NCI-H526 (cell line): Measurements from ENCODE around the gene NEDD1.
A peak's percentile ranks its signal among the peaks of the same experiment; 100 is the strongest.

Source experiments
- DNase-seq, 2 experiments: peaks; one replicate each; lab custom pipeline; 2025; lab: John Stamatoyannopoulos, UW

Gene NEDD1, protein sequence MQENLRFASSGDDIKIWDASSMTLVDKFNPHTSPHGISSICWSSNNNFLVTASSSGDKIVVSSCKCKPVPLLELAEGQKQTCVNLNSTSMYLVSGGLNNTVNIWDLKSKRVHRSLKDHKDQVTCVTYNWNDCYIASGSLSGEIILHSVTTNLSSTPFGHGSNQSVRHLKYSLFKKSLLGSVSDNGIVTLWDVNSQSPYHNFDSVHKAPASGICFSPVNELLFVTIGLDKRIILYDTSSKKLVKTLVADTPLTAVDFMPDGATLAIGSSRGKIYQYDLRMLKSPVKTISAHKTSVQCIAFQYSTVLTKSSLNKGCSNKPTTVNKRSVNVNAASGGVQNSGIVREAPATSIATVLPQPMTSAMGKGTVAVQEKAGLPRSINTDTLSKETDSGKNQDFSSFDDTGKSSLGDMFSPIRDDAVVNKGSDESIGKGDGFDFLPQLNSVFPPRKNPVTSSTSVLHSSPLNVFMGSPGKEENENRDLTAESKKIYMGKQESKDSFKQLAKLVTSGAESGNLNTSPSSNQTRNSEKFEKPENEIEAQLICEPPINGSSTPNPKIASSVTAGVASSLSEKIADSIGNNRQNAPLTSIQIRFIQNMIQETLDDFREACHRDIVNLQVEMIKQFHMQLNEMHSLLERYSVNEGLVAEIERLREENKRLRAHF

DNA sequence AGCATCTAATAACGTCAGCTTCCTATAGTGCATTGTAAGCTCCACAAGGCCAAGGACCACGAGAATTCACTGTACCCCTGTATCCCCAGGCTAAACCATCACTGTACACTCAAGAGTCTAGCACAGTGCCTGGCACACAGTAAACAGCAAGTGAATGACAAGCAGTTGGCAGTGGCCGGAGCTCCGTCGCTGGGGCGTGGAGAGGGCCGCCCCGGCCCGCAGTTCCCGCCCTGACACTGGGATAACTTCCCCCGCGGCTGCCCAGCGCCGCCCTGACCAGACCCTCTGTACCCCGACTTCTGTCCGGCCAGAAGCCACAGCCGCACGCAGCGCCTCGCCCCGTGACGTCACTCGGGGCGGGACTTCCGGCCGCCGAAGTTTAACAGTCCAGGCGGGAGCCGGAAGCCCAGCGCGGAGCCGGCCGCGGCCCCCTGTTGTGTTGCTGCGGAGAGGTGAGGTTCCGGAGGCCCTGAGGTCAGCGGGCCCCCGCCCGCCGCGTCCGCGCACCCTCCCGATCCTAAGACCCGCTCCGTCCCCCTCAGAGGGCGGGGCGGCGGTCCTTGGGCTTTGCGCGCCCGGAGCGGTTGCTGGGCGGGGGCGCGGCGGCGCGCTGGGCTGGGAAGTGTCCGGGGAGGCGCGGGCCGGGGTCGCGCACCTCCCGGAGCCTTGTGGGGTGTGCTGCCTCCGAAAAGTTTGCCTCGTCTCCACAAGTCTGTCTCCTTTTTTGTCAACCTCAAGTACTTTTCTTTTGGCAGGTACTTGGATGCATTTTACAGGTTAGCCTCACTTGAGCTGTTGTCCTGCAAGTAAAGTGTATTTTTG, at the start of gene NEDD1:
Gene NEDD1, plus strand, starts transcription at position 409 of the 822 bp plus-strand sequence. CDS start 2,503 bp downstream, outside the sequence.
- DNase-seq: peak; percentile 53 to 85

DNA sequence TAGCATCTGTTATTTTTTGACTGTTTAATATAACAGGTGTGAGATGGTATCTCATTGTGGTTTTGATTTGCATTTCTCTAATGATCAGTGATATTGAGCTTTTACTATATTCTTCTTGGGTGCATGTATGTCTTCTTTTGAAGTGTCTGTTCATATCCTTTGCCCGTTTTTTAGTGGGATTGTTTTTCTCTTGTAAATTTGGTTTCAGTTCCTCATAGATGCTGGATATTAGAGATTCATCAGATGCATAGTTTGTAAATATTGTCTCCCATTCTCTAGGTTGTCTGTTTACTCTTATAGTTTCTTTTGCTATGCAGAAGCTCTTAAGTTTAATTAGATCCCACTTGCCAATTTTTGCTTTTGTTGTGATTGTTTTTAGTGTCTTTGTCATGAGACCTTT, 48.9 kb upstream of the NEDD1 start:
- no peak for DNase-seq

DNA sequence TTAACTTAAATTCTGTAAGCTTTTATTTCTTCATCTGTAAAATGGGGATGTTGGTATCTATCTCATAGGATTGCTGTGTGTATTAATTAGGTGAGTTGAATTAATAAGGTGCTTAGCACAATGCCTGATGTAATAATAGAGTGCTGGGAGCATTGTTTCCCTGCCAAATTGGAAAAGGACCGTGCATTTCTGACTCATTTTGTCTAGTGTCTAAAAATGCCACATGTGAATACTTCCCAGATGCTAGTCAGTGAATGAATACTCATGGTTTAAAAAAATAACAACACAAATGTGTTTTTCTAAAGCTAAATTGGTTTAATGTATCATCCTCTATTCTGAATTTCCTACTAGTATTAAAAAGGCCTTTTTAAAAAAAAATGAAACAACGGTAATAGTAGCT, 45.4 kb upstream of the NEDD1 start:
- DNase-seq: no peak

DNA sequence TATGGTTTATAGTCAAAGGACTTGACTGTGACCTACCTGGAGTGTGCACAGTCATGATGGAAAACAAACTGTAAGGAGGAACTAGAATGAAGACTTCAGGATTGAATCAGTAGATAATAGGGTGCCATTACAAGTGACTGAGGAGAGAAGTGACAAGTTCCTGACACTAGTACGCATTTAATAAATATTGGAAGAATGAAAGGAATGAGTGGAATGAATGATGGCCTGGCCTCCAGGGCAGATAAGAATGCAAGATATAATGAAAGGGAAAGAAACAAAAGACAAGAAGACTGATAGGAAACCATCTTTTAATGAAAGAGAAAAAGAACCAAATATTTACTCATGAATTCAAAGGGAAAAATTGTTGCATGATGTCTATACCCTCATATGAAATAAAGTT, 44.7 kb upstream of the NEDD1 start:
- no peak for DNase-seq

DNA sequence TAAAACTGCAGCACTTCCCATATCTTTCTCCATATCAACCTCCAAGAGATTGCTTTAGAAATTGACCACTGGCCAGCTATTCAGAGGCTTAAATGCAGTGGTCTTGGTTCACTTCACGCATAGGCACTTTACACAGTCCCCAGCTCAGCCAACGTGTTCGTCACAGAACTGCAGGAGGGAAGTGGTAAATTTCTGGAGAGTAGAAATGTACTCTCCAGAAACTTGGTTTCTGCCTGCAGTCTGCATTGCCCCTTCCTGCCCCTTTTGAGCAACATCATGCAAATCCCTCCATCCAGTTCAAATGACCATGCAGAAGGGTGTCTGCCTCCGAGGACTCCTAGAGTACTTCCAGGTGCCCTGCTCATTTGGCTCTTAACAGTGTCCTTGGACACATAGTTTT, 42.7 kb upstream of the NEDD1 start:
- no peak for DNase-seq

DNA sequence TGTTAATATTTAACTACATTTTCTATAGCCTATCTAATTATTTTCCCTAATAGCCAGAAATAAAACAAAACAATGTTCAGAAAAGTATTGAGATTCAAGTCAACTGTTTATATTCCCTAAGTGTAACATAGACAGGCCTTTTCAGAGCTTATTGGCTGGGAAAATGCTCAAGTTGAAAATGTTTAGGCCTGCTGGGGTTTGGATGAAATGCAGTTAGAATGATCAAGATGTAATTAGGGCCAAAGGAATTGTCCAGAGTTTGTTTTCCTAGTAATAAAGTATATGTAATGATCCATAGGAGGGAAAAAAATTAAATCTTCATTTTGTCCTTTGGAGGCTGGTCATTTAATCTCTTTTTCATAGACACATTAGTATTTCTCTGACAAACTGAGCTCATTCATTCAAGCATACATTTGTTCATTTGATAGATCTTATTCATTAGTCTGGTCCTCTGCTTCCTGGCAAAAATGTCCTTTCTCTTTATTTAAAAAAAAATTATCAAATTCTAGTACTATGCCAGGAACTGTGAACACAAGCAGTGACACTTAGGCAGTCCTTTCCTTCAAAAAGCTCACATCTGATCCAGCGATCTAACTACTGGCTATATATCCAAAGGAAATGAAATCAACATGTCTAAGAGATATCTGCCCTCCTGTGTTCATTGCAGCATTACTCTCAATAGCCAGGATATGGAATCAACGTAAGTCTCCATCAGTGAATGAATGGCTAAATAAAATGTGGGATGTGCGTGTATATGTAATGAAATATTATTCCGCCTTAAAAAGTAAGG, 40.1 kb upstream of the NEDD1 start:
- no peak for DNase-seq

DNA sequence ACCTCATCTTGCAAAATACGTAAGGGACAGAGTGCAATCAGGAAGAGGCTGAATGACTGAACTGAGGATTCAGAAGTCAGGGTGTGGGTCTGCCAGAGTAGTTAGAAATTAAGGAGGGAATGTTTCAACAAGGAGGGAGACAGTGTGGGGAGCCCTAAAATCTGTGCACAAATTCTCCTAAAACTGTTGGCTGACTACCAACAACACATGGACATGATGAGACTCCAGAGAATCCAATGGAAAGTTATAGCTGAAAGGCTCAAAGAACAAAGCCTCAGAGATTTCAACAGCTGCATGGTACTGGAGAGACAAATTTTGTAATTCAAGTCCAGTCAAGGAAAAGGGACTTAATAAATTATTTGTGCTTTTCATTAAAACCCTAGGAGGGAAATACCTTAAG, 36.1 kb upstream of the NEDD1 start:
- no peak for DNase-seq

DNA sequence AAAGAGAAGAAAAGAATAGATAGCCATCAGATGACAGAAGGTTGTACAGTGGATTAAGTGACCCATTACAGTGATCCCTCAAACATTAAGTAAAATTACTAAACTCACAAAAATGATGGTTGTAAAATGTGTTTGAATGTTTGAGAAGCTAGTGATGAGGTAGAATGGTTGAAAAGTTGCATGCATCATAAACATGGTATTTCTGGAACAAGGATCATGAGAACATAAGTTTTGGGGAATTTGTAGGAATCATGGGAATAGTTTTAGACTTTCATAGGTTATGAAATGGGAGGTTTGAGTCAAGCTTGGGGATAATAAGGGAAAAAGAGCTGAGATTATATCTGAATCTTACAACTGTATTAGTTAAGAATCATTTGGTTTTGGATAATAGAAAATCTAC, 34.1 kb upstream of the NEDD1 start:
- DNase-seq: no peak

DNA sequence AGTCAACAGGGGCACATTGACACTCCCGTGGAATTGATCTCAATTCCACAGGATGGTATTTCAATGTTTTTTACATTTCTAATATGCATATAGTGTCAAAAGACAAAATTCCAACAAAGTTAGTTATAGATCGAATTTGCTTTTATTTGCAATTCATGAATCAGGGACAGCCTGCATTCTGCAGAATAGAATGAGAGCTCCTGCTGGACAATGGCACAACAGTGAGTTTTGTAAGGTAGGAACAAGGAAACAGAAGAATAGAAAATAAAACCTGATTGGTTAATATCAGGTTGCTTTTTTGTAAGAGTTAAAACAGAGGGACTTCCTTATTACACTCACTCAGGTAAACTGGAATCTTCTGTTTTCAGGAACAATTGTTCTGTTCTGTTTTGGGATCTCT, 32.8 kb upstream of the NEDD1 start:
- DNase-seq: no peak

DNA sequence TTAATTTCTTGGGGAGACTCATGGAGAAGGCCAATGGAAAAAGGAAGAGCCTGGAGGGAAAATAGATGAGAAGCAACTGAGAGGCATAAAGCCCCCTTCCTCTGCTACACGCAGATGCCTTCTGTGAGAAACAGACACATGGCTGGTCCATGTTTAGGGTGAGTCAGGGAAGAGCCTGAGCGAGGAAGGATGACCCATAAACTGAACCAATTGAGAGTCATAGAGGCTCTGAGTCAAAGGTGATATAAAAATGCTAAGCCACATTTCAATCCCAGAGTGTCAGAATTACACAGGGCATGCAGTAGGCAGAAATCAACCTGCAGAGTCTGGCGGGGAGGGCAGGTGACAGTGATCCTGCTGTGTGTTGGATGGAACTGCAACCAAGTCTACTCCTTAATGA, 30.1 kb upstream of the NEDD1 start:
- DNase-seq: no peak

DNA sequence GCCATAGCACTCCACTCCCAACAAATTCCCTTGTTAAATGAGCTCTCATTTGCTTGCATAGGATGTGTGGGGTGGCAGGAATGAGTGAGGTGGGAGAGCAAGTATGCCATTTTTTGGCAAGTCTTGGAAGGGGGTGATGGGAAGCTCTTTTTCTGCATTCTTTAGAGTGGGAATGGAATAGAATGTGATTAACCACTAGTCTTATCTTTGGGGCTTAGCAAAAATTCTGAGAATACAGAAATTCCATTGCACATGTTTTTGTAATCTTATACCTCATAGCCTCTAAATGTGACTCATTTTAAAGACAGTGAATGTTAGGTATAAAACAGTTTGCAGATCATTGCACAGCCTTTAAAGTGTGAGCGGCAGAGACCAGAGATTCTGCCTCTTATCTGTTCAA, 28.4 kb upstream of the NEDD1 start:
- DNase-seq: no peak

DNA sequence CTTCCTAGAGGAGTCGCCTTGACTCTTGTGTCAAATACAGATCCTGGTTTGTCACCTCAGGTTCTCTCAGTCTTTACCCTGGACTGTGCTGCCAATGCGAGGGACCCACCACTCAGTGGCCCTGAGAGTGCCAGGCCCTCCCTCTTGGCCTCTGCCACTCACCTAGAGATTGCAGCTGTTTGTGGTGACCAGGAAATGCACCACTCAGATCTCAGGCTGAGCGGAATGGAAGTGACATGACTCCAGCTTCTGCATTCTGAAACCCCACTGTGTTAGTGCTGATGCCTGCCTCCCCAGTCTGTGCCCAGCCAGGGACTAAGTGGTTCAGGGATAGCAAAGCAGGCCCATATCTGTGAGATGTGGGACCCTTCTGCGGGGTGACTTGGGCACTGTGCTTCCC, 27.8 kb upstream of the NEDD1 start:
- DNase-seq: no peak

DNA sequence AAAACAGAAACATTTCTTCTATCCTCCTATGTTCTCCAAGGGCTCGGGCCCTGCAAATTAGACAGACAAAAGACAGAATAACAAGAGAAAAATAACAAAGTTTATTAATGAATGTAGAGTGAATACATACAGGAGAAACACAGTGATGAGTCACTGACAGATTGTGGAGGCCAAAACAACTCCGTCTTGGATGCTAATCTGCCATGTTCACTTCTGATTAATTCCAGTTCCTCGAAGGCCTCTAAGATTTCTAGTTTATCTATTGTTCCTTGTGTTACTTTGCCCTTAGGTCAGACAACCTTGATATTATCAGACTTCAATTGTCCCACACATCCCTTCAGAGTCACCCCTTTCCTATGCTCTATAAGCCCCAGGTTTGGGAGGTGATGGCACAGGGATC, 26.8 kb upstream of the NEDD1 start:
- DNase-seq: no peak

DNA sequence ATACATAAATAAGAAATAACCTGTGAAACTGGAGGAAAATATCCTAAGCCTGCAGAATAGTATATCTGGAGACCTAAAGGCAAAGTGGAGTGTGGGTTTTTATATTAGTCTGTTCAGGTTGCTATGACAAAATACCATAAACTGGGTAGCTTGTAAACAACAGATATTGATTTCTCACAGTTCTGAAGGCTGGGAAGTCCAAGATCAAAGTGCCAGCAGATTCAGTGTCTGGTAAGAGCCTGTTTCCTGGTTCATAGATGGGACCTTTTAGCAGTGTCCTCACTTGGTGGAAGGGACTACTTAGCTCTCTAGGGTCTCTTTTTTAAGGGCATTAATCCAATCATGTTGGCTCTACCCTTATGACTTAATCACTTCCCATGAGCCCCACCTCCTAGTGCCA, 25.4 kb upstream of the NEDD1 start:
- no peak for DNase-seq

DNA sequence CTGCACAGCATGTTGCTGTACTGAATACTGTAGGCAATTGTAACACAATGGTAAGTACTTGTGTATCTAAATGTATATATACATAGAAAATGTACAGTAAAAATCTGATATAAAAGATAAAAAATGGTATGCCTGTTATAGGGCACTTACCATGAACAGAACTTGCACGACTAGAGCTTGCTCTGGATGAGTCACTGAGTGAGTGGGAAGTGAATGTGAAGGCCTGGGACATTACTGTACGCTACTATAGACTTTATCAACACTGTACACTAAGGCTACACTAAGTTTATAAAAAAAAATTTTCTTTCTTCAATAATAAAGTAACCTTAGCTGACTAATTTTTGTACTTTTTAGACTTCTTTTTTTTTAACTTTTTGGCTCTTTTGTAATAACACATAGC, 24.2 kb upstream of the NEDD1 start:
- DNase-seq: no peak

DNA sequence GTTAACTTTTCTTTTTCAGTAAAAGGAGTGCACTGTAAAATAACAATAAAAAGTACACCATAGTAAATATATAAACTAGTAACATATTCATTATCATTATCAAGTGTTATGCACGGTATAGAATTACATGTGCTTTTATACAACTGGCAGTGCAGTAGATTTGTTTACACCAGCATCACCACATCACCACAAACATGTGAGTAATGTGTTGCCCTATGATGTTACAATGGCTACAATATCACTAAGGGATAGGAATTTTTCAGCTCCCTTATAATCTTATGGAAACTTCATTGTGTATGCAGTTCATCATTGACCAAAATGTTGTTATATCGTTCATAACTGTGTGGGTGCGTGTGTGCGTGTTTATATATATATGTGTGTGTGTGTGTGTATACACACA, 23.5 kb upstream of the NEDD1 start:
- no peak for DNase-seq

DNA sequence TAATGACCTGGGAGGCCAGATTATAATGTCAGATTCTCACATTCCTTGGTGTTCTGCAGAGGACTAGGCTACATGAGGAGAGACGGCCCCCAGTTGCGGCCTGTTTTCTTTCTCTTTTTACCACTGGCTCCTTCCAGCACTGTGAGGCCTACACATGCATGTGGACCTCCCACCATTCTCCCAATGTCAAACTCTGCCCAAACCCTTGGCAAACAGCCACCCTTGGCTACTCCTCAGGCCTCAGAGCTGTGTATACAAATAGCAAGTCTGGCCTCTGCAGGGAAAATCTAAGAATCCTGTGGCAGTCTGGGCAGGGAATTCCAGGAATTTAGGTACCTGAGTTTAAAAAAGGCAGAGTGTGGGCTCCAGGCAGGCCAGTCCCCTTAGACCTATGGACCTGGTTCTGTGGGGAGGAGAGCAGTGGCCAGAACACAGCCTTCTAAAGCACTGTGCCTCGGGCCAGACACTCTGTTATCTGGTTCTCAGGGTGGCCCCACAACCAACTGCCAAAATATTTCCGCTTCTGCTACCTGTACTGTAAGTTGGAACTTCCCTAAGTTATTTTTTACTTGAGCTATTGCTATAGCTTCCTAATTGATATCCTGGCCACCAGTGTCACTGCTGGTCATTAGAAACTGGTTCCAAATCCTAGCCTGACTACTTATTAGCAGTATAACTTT, 19.9 kb upstream of the NEDD1 start:
- DNase-seq: no peak

DNA sequence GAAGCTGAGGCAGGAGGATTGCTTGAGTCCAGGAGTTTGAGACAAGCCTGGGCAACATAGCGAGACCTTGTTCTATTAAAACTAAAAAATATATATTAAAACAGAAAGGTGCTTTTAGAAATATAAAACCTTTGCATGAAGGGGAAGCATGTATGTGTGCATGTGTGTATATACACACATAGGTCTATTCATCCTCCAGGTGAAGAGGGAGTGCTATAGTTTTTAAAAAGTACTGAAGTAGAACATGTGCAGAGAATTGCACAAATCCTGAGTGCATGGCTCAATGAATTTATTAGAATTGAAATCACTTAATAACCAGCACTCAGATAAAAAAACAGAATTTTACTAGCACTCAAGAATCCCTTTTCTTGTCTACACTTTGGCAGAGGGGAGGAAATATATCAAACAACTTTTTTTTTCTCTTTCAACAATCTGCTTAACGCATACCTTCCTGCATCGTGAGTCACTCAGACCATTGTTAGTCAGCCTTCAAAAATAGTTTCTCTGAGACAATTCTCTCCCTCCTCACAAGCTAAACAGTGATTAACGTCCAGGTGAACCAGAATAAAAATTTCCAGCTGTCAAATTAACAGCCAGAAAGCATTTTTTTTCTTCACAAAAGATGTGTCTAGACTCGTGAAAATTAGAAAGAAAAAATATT, 17.7 kb upstream of the NEDD1 start:
- no peak for DNase-seq

DNA sequence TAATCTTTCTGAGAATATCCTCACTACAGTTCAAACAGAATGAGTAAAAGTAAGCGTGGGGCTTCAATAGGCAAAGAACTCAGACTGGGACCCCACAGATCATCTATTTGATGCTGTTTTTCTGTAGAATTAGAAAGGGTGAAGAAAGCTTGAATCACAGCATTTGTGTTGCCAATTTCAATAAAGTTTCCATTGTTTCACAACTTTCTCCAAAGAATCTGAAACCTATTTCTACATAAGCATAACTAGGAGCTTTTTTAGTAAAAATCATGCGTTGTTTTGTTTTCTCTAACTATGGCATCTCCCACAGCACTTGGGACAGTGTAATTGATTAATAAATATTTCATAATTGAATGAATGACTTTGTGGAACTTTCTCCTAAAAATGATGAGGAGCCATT, 16.7 kb upstream of the NEDD1 start:
- no peak for DNase-seq

DNA sequence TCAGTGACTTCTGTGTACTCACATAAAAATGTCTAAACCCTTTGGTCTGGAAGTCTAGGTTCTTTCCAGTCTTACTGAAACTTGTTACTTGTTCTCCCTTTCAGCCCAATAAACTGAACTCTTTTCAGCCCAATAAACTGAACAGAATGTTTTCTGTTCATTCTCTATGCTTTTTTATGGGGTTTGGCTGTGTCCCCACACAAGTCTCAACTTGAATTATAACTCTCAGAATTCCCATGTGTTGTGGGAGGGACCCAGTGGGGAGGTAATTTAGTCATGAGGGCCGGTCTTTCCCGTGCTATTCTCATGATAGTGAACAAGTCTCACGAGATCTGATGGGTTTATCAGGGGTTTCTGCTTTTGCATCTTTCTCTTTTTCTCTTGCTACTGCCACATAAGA, 15.0 kb upstream of the NEDD1 start:
- no peak for DNase-seq

DNA sequence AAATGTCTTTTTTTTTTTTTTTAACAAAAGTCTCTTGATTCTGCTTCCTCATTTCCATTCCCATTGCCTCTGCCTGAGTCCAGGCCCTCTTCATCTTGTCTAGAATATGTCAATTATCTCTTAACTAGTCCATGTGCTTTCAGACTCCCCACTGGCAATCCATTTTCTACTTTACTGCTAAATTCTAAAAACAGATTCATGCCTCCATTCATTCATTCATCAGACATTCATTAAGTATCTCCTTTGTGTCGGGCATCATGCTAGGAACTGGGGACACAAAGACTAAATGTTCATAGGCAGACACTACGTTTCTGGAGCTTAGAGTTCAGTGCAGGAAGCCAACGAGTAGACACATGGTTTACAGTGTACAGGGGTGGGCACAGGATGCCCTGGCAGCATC, 9.6 kb upstream of the NEDD1 start:
- no peak for DNase-seq
